Suppressor macrophage (primary cell): ENCODE results near the gene TANGO2.

ENCODE experiments used
- DNase-seq, 4 experiments: peaks; one replicate each; pipeline ENCODE4 v3.0.0-alpha.2; 2020 to 2022

The TANGO2 gene

GRCh38 chr22:20109411-20110358 lies 88.8 kb downstream of the TANGO2 start:
- DNase-seq = no peak

GRCh38 chr22:20110359-20110985 lies 89.6 kb downstream of the TANGO2 start:
- no peak for DNase-seq

DNA sequence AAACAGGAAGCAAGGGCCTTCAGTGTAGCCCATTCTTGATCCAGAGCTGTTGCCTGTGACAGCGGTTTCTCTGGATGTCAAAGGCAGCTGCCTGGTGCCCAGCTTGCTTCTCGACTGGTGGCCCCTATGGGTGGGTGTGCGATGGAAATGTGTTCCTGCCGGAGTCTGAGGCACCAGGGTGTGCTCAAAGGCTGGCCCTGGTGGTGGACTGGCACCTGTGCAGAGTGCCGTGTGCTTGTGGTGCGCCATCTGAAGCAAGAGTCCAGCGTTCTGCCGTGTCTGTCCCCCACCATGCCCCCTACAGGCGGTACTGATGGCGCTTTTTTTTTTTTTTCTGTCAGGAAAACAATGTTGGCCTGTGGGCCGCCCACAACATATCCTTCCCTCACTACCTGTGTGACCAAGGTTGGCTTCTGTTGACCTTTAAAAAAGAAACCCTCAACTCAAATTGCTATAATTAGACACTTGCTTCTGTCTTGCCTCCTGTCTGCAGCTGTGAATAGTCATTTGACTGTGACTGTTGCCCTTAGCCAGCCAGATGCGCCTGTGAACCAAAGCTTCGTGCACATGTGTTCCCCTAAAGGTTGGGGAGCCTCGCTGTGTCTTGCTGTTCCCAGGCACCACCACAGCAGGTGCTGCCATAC lies 90.3 kb downstream of the TANGO2 start:
- DNase-seq = peak in 3 of 4 experiments; percentile 19 to 36 (median 27)

- DNase-seq = no peak
Measured at GRCh38 chr22:20111689-20112622, 91.0 kb downstream of the TANGO2 start.

DNA sequence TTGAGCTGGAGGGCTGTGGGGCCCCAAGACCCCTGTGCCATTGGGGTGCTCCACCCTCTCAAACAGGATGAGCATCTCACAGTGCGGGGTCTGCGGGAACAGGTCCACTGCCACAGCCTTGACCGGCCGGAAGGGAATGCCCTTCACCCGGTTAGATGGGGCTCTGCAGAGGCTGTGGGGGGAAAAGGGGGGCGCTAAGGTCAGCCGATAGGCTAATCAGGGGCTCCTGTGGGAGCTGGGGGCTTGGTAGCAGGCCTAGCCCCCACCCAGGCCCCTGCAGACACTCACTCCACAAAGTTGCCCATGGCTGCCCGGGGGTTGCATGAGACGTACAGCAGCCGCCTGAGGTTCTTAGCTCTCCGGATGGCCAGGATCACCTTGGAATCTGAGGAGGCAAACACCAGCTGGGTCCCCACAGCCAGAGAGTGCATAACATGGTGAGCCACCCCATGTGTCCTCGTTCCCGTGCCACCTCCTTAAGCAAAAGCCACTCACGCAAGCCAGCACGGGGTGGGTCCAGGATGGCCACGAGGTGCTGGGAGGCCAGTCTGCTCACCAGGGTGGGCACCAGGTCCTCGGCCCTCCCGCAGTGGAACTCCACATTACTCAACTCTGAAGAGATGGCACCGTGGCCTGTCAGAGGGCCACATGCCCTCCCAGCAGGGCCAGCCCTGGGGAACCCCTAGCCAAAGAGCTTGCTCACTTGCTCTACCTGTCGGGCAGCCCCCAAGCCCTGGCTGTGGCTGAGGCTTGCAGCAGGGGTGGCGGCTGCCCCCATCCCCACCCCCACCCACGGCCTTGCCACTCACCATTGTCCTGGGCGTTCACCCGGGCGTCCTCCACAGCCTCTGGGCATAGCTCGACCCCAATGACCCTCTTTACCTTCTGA lies 92.0 kb downstream of the TANGO2 start:
- no peak for DNase-seq

DNA sequence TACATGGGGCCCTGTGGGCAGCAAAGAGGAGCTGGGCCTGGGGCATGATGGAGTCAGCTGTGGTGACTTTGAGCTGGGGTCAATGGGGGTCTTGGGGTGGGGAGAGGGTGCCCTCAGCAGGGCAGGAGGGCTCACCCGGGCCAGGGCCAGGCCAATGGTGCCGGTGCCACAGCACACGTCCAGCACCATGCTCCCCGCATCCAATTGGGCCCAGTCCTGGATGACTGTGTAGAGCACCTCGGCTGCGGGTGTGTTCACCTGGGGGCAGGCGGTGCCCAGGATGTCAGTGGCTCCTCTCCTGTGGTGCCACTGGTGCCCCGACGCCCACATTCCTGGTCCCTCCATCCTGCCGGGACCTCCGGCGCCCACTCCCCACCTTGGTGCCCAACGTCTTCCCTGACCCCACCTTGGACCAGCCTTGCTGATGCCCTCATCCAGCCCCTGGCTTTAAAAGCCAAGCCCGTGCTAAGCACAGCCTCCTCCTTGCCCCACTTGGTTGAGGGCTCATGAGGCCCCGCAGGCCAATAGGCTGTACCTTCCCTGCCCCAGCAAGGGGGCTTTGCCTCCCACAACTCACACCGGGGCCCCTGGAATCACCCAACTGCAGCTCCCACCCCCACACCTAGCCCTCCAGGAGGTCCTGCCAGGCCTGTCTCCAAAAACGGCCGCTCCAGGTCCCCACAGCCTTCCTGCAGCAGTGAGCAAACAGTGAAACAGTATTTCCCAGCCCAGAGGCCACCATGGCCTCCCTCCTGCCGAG lies 92.8 kb downstream of the TANGO2 start:
- DNase-seq = no peak

GRCh38 chr22:20114506-20115475 lies 93.9 kb downstream of the TANGO2 start:
- DNase-seq = no peak

- no peak for DNase-seq
Measured at GRCh38 chr22:20115691-20116375, 94.9 kb downstream of the TANGO2 start, which contains the start of gene RANBP1. Gene RANBP1, plus strand, starts transcription at chr22:20116104. Its CDS starts 81 bp downstream, at chr22:20116185.

- DNase-seq = no peak
Measured at GRCh38 chr22:20116376-20116950, 95.6 kb downstream of the TANGO2 start.
